Gastroesophageal sphincter (tissue), 3 donors: ENCODE data around the gene GLYATL1B.

Experiments used
- CTCF ChIP-seq, 4 experiments: fragments of 200-600 bp in 2 of 4; fragments of 450-650 bp in 2 of 4; sonication (generic) in 1 of 4; IDR thresholded peaks; one replicate each; pipeline ENCODE4 v1.5.1; 2017 to 2019; ENCODE audit warnings: antibody characterized with exemption in 4 of 4, mild to moderate bottlenecking in 2 of 4, moderate library complexity in 2 of 4
- EP300 ChIP-seq: sonication (generic); formaldehyde crosslinking; IDR thresholded peaks from one replicate; pipeline ENCODE4 v1.6.1; 2017; ENCODE audit warnings: antibody characterized with exemption, mild to moderate bottlenecking
- POLR2A ChIP-seq, 2 donors: fragments of 450-650 bp; IDR thresholded peaks; one replicate each; pipeline ENCODE4 v1.6.1; 2017; ENCODE audit warnings: antibody characterized with exemption in 2 of 2, mild to moderate bottlenecking in 2 of 2, moderate library complexity in 1 of 2
- POLR2AphosphoS5 ChIP-seq: sonication (generic); formaldehyde crosslinking; IDR thresholded peaks from one replicate; pipeline ENCODE4 v1.6.1; 2017; ENCODE audit warnings: antibody characterized with exemption

GRCh38 chr11:59115553-59115952 lies 29.4 kb downstream of the GLYATL1B start:
- TF ChIP-seq CTCF (IDR thresholded peaks at IDR 0.05) (no peak), POLR2A (IDR thresholded peaks at IDR 0.05) (no peak), EP300 (no peak), POLR2AphosphoS5 (no peak)
